ENCODE measurements around the gene LMX1B.

The LMX1B gene

DNA sequence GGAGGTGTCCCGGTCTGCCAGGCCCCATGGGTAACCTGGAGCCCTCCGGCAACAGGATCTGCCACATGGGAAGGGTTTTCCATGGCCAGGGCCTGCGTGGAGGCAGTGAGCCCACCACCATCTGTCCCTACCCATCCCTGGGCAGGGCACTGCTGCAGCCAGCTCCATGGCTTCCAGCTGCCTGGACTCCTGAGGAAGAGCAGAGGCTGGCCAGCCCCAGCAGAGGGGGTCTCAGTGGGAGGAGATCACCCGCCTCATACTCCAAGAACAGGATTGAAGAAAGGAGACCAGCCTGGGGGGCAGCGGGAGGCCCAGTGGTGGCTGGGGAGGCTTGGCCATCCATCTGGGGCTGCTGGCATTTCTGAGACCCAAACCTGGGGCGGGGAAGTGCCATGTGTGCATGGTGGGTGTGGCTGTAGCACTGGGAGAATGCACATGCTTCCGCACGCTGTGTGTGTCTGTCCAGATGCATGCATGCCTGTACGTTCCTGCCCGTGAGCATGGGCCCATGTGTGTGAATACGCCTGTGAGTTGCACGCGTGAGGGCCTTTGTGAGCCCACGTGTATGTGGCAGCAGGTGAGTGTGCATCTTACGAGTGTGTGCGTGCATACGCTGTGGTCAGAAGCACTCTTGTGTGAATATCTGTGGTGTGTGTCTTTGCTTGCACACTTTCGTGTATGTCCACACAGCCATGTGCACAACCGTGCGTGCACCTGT, 78.5 kb downstream of the LMX1B start:
- Histone ChIP-seq H3K36me3 (ENCODE audit: control insufficient read depth, insufficient read depth, low read length) (no peaks in the 10 kb centered on the region), H3K27ac (ENCODE audit: low read depth, low read length, severe bottlenecking) (no peak overlapping the region), H3K4me1 (ENCODE audit: control insufficient read depth, insufficient read depth, low read length, poor library complexity, severe bottlenecking) (peaks cover 6% of the 10 kb centered on the region), H3K9me3 (ENCODE audit: control insufficient read depth, low read length) (no peaks in the 10 kb centered on the region), H3K4me3 (ENCODE audit: extremely low read depth, insufficient read depth, low read length, poor library complexity, severe bottlenecking) (no peak overlapping the region)
- WGBS, 2 experiments (ENCODE audit: insufficient coverage in 2 of 2), result 85 to 90% methylated on average over 18 to 20 of the region's 20 CpGs

GRCh38 chr9:126692759-126693427, 79.2 kb downstream of the LMX1B start:
- 86 to 91% methylated on average over 28 to 29 of the region's 32 CpGs for WGBS, 2 experiments (ENCODE audit: insufficient coverage in 2 of 2)
- Histone ChIP-seq H3K36me3 (ENCODE audit: control insufficient read depth, insufficient read depth, low read length) (no peaks in the 10 kb centered on the region), H3K9me3 (ENCODE audit: control insufficient read depth, low read length) (no peaks in the 10 kb centered on the region), H3K27ac (ENCODE audit: low read depth, low read length, severe bottlenecking) (no peak overlapping the region), H3K4me3 (ENCODE audit: extremely low read depth, insufficient read depth, low read length, poor library complexity, severe bottlenecking) (no peak overlapping the region), H3K4me1 (ENCODE audit: control insufficient read depth, insufficient read depth, low read length, poor library complexity, severe bottlenecking) (peaks cover 6% of the 10 kb centered on the region)

GRCh38 chr9:126693428-126693944, 79.8 kb downstream of the LMX1B start:
- Histone ChIP-seq H3K27ac (ENCODE audit: low read depth, low read length, severe bottlenecking) (no peak overlapping the region), H3K9me3 (ENCODE audit: control insufficient read depth, low read length) (no peaks in the 10 kb centered on the region), H3K36me3 (ENCODE audit: control insufficient read depth, insufficient read depth, low read length) (no peaks in the 10 kb centered on the region), H3K4me3 (ENCODE audit: extremely low read depth, insufficient read depth, low read length, poor library complexity, severe bottlenecking) (no peak overlapping the region), H3K4me1 (ENCODE audit: control insufficient read depth, insufficient read depth, low read length, poor library complexity, severe bottlenecking) (peaks cover 6% of the 10 kb centered on the region)
- WGBS, 2 experiments (ENCODE audit: insufficient coverage in 2 of 2), result 85 to 96% methylated on average over 10 to 20 of the region's 20 CpGs

DNA sequence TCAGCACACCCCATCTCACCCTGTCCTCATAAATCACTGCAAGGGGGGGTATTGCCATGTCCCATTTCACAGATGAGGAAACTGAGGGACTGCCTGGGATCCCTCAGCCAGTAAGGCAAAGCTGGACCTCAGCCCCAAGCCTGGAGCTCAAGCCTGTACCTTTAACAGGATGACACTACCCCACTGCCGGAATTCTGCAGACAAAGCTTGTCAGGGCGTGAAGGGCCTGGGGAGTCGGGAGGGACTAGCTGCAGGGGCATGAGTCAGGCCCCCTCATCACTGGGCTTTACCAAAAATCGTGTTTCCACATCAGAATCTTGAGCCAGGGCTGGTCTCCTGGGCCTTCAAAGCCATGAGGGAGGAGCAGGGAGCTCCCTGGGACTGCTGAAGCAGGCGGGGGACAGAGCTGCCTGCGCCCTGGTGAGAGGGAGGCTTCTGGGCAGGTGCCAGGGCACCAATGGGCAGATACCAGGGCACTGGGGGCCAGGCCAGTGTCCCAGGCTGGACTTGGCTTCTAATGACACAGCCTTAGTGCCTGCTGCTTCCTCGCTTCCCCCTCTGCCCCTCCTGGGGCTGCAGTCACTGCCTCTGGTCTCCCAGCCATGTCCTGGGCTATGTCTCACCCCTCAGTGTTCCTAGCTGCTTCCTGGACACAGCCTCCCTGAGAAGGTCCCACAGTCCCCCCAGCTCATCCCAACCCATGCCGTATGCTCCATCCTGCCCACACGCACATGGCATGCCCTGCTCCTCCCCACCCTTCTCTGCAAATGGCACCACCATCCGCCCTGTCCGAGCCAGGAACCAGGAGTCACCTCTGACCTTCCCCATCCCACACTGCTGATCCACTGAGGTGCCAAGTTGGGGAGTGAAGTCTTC, 80.7 kb downstream of the LMX1B start:
- Histone ChIP-seq H3K4me3 (ENCODE audit: extremely low read depth, insufficient read depth, low read length, poor library complexity, severe bottlenecking) (no peak overlapping the region), H3K4me1 (ENCODE audit: control insufficient read depth, insufficient read depth, low read length, poor library complexity, severe bottlenecking) (peaks cover 6% of the 10 kb centered on the region), H3K9me3 (ENCODE audit: control insufficient read depth, low read length) (no peaks in the 10 kb centered on the region), H3K27ac (ENCODE audit: low read depth, low read length, severe bottlenecking) (no peak overlapping the region), H3K36me3 (ENCODE audit: control insufficient read depth, insufficient read depth, low read length) (no peaks in the 10 kb centered on the region)
- WGBS, 2 experiments (ENCODE audit: insufficient coverage in 2 of 2), result 63 to 73% methylated on average over 6 to 11 of the region's 11 CpGs

- Histone ChIP-seq H3K27ac (ENCODE audit: low read depth, low read length, severe bottlenecking) (no peak overlapping the region), H3K4me3 (ENCODE audit: extremely low read depth, insufficient read depth, low read length, poor library complexity, severe bottlenecking) (no peak overlapping the region), H3K4me1 (ENCODE audit: control insufficient read depth, insufficient read depth, low read length, poor library complexity, severe bottlenecking) (peaks cover 6% of the 10 kb centered on the region), H3K36me3 (ENCODE audit: control insufficient read depth, insufficient read depth, low read length) (no peaks in the 10 kb centered on the region), H3K9me3 (ENCODE audit: control insufficient read depth, low read length) (no peaks in the 10 kb centered on the region)
- WGBS, 2 experiments (ENCODE audit: insufficient coverage in 2 of 2), result 80 to 88% methylated on average over 12 to 14 of the region's 14 CpGs
Measured at GRCh38 chr9:126695186-126695585, 81.5 kb downstream of the LMX1B start.

- H3K27ac ChIP-seq (ENCODE audit: low read depth, low read length, severe bottlenecking), result no peak overlapping the region
- H3K4me1 ChIP-seq (ENCODE audit: control insufficient read depth, insufficient read depth, low read length, poor library complexity, severe bottlenecking), result peaks cover 6% of the 10 kb centered on the region
- no peaks in the 10 kb centered on the region for H3K9me3 ChIP-seq (ENCODE audit: control insufficient read depth, low read length)
- WGBS, 2 experiments (ENCODE audit: insufficient coverage in 2 of 2), result 87 to 89% methylated on average over 19 of the region's 22 CpGs
- no peak overlapping the region for H3K4me3 ChIP-seq (ENCODE audit: extremely low read depth, insufficient read depth, low read length, poor library complexity, severe bottlenecking)
- H3K36me3 ChIP-seq (ENCODE audit: control insufficient read depth, insufficient read depth, low read length), result no peaks in the 10 kb centered on the region
Measured at GRCh38 chr9:126695701-126696400, 82.1 kb downstream of the LMX1B start.

GRCh38 chr9:126696401-126697145, 82.8 kb downstream of the LMX1B start:
- H3K9me3 ChIP-seq (ENCODE audit: control insufficient read depth, low read length), result no peaks in the 10 kb centered on the region
- H3K4me1 ChIP-seq (ENCODE audit: control insufficient read depth, insufficient read depth, low read length, poor library complexity, severe bottlenecking), result peaks cover 6% of the 10 kb centered on the region
- H3K4me3 ChIP-seq (ENCODE audit: extremely low read depth, insufficient read depth, low read length, poor library complexity, severe bottlenecking), result no peak overlapping the region
- H3K27ac ChIP-seq (ENCODE audit: low read depth, low read length, severe bottlenecking), result no peak overlapping the region
- no peaks in the 10 kb centered on the region for H3K36me3 ChIP-seq (ENCODE audit: control insufficient read depth, insufficient read depth, low read length)
- WGBS, 2 experiments (ENCODE audit: insufficient coverage in 2 of 2), result 89 to 92% methylated on average over 22 to 25 of the region's 27 CpGs

- Histone ChIP-seq H3K4me3 (ENCODE audit: extremely low read depth, insufficient read depth, low read length, poor library complexity, severe bottlenecking) (no peak overlapping the region), H3K4me1 (ENCODE audit: control insufficient read depth, insufficient read depth, low read length, poor library complexity, severe bottlenecking) (peaks cover 6% of the 10 kb centered on the region), H3K27ac (ENCODE audit: low read depth, low read length, severe bottlenecking) (no peak overlapping the region), H3K9me3 (ENCODE audit: control insufficient read depth, low read length) (no peaks in the 10 kb centered on the region), H3K36me3 (ENCODE audit: control insufficient read depth, insufficient read depth, low read length) (no peaks in the 10 kb centered on the region)
- WGBS, 2 experiments (ENCODE audit: insufficient coverage in 2 of 2), result 84 to 87% methylated on average over 2 to 3 of the region's 3 CpGs
Measured at GRCh38 chr9:126697330-126697729, 83.6 kb downstream of the LMX1B start.

DNA sequence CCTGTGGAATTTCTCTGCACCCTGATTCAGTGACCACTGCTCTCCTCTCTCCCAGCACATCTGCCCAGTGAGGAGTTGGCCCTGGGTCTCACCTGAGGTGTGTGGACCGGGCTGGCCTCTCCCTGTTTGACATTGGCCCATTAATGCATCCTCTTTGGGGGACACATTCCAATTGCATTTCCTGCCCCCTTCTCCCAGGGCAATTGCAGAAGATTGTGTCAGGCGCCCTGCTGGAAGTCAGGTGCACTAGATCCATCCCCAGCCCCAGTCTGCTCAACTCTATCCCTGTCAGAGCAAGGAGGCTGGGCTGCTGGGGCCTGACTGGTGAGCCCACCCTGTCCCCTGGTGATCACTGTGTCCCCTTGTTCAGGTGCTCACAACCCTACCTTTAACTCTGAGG, 84.5 kb downstream of the LMX1B start:
- no peaks in the 10 kb centered on the region for H3K9me3 ChIP-seq (ENCODE audit: control insufficient read depth, low read length)
- peaks cover 6% of the 10 kb centered on the region for H3K4me1 ChIP-seq (ENCODE audit: control insufficient read depth, insufficient read depth, low read length, poor library complexity, severe bottlenecking)
- no peak overlapping the region for H3K27ac ChIP-seq (ENCODE audit: low read depth, low read length, severe bottlenecking)
- 76 to 83% methylated on average over 1 to 2 of the region's 2 CpGs for WGBS, 2 experiments (ENCODE audit: insufficient coverage in 2 of 2)
- H3K36me3 ChIP-seq (ENCODE audit: control insufficient read depth, insufficient read depth, low read length), result no peaks in the 10 kb centered on the region
- no peak overlapping the region for H3K4me3 ChIP-seq (ENCODE audit: extremely low read depth, insufficient read depth, low read length, poor library complexity, severe bottlenecking)

Measured in mesodermal cell (in vitro differentiated cells).